GM15510 (cell line): Measurements from ENCODE around the gene APOBEC3A.

Experiments
- POLR2A ChIP-seq: IDR thresholded peaks from 3 replicates; pipeline ENCODE4 v1.6.1; 2011; ENCODE audit warnings: borderline replicate concordance; ENCODE audit not compliant: insufficient read length; ENCODE audit errors: extremely low read depth

Gene APOBEC3A

GRCh38 chr22:38957046-38957770 lies at the start of gene APOBEC3A:
APOBEC3A (plus strand) TSS chr22:38957609; CDS start chr22:38957692, 83 bp downstream.
- TF ChIP-seq POLR2A, result no peak

GRCh38 chr22:38907767-38908166 lies 49.6 kb upstream of the APOBEC3A start:
- TF ChIP-seq POLR2A, result no peak

- TF ChIP-seq POLR2A, result no peak
These were observed 46.0 kb upstream of the APOBEC3A start for GRCh38 chr22:38911434-38911833.

- no peak for TF ChIP-seq POLR2A
These were observed 37.7 kb upstream of the APOBEC3A start for GRCh38 chr22:38919631-38920190.

- TF ChIP-seq POLR2A, result no peak
These were observed 36.3 kb upstream of the APOBEC3A start for GRCh38 chr22:38921120-38921519.

- TF ChIP-seq POLR2A, result no peak
These were observed 35.6 kb upstream of the APOBEC3A start for GRCh38 chr22:38921806-38922205.

- no peak for TF ChIP-seq POLR2A
These were observed 33.7 kb upstream of the APOBEC3A start for GRCh38 chr22:38923463-38924346.

GRCh38 chr22:38924347-38924952 lies 33.0 kb upstream of the APOBEC3A start:
- no peak for TF ChIP-seq POLR2A

GRCh38 chr22:38925571-38926041 lies 31.8 kb upstream of the APOBEC3A start:
- TF ChIP-seq POLR2A, result no peak

GRCh38 chr22:38927033-38927781 lies 30.2 kb upstream of the APOBEC3A start:
- no peak for TF ChIP-seq POLR2A

- no peak for TF ChIP-seq POLR2A
These were observed 26.9 kb upstream of the APOBEC3A start for GRCh38 chr22:38930512-38930911.

GRCh38 chr22:38935023-38935422 lies 22.4 kb upstream of the APOBEC3A start:
- TF ChIP-seq POLR2A, result no peak

GRCh38 chr22:38935616-38936015 lies 21.8 kb upstream of the APOBEC3A start:
- no peak for TF ChIP-seq POLR2A

GRCh38 chr22:38936562-38936961 lies 20.8 kb upstream of the APOBEC3A start:
- TF ChIP-seq POLR2A, result no peak
